Kidney epithelial cell (primary cell): ENCODE data around the gene FLYWCH1. TPM values are rescaled to one million over a fixed set of nuclear protein-coding genes. Genes with fewer than 3 reads are reported as not detected.

ENCODE experiments used
- DNase-seq: peaks from one replicate; pipeline ENCODE4 v3.0.0-alpha.2; 2010; ENCODE audit warnings: low read depth
- H3K27me3 ChIP-seq: 2 replicates; pipeline ENCODE4 v1.6.0; 2011; ENCODE audit warnings: low read length; ENCODE audit not compliant: control insufficient read depth, insufficient read depth
- H3K36me3 ChIP-seq: 2 replicates; pipeline ENCODE4 v1.5.1; 2011; ENCODE audit warnings: low read length; ENCODE audit not compliant: control insufficient read depth, insufficient read depth
- H3K4me3 ChIP-seq: 2 replicates; pipeline ENCODE4 v1.5.1; 2011; ENCODE audit warnings: low read depth, mild to moderate bottlenecking, control low read depth, low read length
- total RNA-seq: library from RNA; depleted of rRNA; stranded (reverse); fragments of >200 nt; gene quantifications from 2 replicates; pipeline ENCODE4 v1.2.3, GENCODE V29; 2015
- TF ChIP-seq, protein P1 (sequence below): IDR thresholded peaks from 2 replicates; pipeline ENCODE4 v1.5.1; 2011; ENCODE audit warnings: mild to moderate bottlenecking, moderate library complexity, low read length, control low read depth, inconsistent platforms; ENCODE audit not compliant: insufficient read depth, poor library complexity, severe bottlenecking

The FLYWCH1 gene
- total RNA-seq, 1 donor from 2014 or later, result 66.1 TPM

DNA sequence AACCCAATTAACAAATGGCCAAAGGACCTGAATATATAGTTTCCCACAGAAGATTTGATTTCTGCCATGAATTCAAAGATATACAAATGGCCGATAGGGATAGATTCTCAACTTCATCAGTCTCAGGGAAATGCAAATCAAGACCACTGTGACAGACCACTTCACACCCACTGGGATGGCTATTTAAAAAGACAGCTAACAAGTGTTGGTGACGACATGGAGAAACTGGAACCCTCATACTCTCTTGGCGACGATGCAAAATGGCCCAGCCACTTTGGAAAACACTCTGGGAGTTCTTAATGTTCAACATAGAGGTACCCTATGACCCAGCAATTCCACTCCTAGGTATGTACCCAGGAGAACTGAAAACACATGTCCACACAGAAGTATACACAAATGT, 34.9 kb downstream of the FLYWCH1 start:
- DNase-seq, result no peak
- no peak overlapping the region for H3K4me3 ChIP-seq
- H3K27me3 ChIP-seq, result no peaks in the 10 kb centered on the region
- peaks cover 2% of the 10 kb centered on the region for H3K36me3 ChIP-seq
- TF ChIP-seq, protein P1, sequence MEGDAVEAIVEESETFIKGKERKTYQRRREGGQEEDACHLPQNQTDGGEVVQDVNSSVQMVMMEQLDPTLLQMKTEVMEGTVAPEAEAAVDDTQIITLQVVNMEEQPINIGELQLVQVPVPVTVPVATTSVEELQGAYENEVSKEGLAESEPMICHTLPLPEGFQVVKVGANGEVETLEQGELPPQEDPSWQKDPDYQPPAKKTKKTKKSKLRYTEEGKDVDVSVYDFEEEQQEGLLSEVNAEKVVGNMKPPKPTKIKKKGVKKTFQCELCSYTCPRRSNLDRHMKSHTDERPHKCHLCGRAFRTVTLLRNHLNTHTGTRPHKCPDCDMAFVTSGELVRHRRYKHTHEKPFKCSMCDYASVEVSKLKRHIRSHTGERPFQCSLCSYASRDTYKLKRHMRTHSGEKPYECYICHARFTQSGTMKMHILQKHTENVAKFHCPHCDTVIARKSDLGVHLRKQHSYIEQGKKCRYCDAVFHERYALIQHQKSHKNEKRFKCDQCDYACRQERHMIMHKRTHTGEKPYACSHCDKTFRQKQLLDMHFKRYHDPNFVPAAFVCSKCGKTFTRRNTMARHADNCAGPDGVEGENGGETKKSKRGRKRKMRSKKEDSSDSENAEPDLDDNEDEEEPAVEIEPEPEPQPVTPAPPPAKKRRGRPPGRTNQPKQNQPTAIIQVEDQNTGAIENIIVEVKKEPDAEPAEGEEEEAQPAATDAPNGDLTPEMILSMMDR, result no peak

DNA sequence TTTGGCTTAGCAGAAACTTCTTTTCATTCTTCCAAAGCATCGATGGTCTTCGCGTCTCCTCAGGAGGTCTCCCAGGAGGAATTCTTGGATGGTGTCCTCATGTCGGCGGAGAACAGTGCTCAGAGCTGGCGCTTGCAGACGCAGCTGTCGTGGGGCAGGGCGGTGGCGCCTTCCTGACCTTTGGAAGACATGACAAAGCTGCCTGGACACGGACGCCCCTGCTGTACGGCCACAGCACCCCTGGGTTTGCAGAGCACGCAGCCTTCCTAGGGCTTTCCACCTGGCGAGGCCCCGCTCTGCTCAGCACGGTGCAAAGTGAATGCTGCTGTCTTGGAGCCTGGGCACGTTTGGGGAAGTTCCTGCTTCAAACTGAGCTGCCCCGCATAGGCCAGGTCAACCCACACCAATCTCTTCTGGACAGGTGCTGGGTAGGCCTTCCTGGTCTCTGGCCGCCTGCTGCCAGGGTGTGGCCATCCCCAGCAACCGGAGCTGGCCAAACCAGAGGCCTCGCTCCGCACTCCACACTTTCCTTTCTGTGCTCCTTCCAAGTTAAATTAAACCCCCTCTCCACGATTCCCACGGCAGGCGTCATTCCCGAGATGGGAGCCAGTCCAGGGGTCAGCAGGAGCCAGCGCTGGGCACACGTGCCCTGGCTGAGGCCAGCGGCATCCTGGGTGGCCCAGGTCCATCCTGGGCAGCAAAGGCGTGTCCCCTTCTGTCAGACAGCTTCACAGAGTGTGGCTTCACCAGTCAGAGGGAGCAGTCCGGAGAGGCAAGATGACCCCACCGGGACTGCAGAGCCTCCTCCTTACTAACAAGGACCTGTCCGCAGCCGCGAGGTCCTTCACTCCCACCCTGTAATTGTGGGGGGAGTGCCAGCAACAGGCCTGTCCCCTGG, 37.3 kb downstream of the FLYWCH1 start:
- no peak for DNase-seq
- TF ChIP-seq, protein P1, result no peak
- Histone ChIP-seq H3K27me3 (peaks cover 11% of the 10 kb centered on the region), H3K36me3 (no peaks in the 10 kb centered on the region), H3K4me3 (no peak overlapping the region)

DNA sequence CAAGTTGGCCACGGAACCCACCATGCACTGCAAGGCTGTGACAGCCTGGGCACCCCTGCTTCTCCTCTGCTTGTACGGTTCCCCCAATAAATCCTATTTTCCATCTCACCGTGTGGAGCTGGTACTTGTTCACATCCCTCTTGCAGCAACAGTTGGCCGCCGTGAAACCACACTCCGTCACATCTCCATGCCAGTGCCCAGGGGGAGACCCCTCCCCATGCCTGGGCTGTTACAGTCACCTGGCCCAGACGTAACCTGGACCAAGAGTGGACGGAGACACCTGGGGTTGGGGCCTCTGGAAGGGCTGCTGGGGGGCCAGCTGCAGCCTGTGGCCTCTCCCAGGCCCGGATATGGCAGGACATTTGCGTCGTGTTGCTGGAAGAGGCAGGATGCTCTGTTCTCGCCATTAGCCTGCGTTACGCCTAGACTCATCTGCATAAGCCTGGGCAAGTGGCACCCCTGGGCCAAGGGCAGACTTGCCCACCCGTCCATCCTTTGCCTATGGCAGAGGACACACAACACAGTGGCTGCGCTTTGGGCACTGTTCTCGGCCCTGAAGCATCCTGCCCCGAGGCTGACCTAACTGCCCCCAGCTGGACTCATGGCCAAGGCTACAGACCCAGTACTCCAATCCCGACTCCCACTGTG, 38.1 kb downstream of the FLYWCH1 start:
- H3K27me3 ChIP-seq, result peaks cover 19% of the 10 kb centered on the region
- no peak overlapping the region for H3K4me3 ChIP-seq
- TF ChIP-seq, protein P1, result no peak
- DNase-seq, result no peak
- no peaks in the 10 kb centered on the region for H3K36me3 ChIP-seq

DNA sequence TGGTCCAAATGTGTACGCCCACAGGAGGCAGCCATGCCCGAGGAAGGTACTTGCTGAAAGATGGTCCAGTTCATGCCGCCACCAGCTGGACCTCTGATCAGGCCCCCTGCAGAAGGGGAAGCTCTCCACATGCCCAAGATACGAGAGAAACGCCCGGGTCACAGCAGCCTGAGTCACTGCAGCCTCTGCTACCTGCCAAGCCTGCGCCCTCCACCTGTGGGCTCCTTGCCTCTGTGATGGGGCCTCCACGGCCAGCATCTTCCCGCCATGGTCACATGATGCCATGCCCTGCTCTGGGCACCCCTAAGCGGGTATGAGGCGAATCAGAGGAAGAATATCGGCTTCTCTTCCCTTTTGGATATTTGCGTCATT, 38.6 kb downstream of the FLYWCH1 start:
- H3K27me3 ChIP-seq, result peaks cover 22% of the 10 kb centered on the region
- H3K36me3 ChIP-seq, result no peaks in the 10 kb centered on the region
- no peak overlapping the region for H3K4me3 ChIP-seq
- DNase-seq, result no peak
- TF ChIP-seq, protein P1, result no peak

DNA sequence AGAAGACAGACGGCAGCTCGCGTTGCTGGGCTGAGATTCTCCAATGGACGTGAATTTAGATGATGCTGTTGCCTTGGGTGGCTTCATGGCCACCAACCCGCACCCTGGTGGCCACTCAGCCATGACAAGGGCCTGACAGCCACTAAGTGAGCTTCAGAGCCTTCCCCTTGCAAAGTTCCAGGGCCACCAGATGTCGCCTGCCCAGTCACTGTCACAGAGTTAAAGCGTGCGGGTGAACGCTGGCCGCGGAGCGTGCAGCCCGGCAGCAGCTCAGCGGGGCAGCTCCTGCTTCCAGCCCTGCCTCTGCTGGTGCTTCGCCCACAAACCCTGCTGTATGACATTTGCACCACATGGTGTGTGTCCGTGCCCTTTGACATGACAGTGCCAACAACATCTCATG, 39.0 kb downstream of the FLYWCH1 start:
- TF ChIP-seq, protein P1, result no peak

DNA sequence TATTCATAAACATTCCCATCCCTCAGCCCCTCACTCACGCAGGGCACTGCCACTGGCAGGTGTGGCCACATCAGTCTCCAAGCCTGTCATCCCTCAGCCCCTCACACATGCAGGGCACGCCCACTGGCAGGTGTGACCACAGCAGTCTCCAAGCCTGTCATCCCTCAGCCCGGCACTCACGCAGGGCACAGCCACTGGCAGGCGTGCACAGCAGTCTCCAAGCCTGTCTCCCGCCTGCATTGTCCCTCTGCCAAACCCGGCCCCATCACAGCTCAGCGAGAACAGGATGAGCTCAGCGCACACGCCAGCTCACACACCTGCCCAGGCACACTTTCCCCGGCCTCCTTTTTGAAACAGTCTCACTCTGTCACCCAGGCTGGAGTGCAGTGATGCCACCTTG, 40.9 kb downstream of the FLYWCH1 start:
- TF ChIP-seq, protein P1, result no peak

More for the DNA sequence above, 39.0 kb downstream of the FLYWCH1 start:
- no peaks in the 10 kb centered on the region for H3K36me3 ChIP-seq
- DNase-seq, result no peak
- peaks cover 22% of the 10 kb centered on the region for H3K27me3 ChIP-seq
- H3K4me3 ChIP-seq, result no peak overlapping the region

More for the DNA sequence above, 40.9 kb downstream of the FLYWCH1 start:
- no peak for DNase-seq
- Histone ChIP-seq H3K36me3 (no peaks in the 10 kb centered on the region), H3K4me3 (no peak overlapping the region), H3K27me3 (peaks cover 26% of the 10 kb centered on the region)
